ENCODE measurements around the gene ENTPD2.

DNA sequence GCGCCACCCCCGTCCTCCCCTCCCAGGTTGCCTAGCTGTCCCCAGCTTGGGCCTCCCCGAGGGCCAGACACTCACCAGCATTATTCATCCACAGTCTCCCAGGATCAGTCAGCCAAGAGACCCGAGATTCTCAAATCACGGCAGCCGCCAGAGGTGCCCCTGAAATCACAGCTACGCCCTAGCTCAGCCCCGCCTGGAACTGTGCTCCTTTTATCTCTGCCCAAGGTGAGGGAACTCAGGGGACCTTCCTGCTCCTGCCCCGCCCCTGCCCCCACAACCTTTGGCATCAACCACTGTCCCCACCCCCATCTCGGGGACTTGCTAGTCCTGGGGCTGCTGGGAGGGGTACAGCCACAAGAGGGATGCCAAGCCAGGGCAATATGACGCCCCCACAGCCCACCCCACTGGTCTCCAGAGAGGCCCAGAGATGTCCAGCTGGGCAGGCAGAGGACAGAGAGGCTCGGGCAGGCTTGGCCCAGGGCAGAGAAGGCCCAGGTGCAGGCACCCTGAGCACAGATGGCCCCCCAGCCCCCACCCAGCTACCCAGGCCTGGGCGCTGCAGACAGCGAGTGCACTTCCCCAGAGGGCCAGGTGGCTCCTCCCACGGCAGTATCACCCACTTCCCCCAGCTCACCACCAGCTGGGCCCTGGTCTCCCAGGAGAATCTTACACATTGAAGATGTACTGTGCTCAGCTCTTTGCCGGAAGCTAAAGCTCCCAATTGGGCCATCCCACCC lies 21.8 kb downstream of the ENTPD2 start, which contains the start of gene FUT7:
- TF ChIP-seq, protein P1, sequence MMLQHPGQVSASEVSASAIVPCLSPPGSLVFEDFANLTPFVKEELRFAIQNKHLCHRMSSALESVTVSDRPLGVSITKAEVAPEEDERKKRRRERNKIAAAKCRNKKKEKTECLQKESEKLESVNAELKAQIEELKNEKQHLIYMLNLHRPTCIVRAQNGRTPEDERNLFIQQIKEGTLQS (IDR thresholded peaks at IDR 0.05; ENCODE audit: borderline replicate concordance, extremely low read depth, low read depth, low read length), result no peak
- TF ChIP-seq ZNF207 (IDR thresholded peaks at IDR 0.05; ENCODE audit: borderline replicate concordance) (no peak), EZH2 (IDR thresholded peaks at IDR 0.05; ENCODE audit: borderline replicate concordance, control insufficient read depth, low read depth, low read length) (no peak), KDM1A (IDR thresholded peaks at IDR 0.05; ENCODE audit: borderline replicate concordance) (no peak), ZNF274 (IDR thresholded peaks at IDR 0.05; ENCODE audit: insufficient read depth, insufficient read length) (no peak), EP300 (IDR thresholded peaks at IDR 0.05; ENCODE audit: borderline replicate concordance in 1 of 2, control insufficient read depth in 1 of 2, low read depth in 2 of 2, low read length in 2 of 2) (no peak), HDAC2 (IDR thresholded peaks at IDR 0.05) (no peak)
- TF ChIP-seq, protein P2, sequence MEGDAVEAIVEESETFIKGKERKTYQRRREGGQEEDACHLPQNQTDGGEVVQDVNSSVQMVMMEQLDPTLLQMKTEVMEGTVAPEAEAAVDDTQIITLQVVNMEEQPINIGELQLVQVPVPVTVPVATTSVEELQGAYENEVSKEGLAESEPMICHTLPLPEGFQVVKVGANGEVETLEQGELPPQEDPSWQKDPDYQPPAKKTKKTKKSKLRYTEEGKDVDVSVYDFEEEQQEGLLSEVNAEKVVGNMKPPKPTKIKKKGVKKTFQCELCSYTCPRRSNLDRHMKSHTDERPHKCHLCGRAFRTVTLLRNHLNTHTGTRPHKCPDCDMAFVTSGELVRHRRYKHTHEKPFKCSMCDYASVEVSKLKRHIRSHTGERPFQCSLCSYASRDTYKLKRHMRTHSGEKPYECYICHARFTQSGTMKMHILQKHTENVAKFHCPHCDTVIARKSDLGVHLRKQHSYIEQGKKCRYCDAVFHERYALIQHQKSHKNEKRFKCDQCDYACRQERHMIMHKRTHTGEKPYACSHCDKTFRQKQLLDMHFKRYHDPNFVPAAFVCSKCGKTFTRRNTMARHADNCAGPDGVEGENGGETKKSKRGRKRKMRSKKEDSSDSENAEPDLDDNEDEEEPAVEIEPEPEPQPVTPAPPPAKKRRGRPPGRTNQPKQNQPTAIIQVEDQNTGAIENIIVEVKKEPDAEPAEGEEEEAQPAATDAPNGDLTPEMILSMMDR (IDR thresholded peaks at IDR 0.05 in 2 of 3, conservative IDR thresholded peaks at IDR 0.05 in 1 of 3; ENCODE audit: control insufficient read depth in 2 of 3, extremely low read depth in 1 of 3, insufficient read depth in 1 of 3, low read depth in 3 of 3, low read length in 3 of 3), result no peak
